ENCODE results near the gene UMOD.

UMOD gene

GRCh38 chr16:20291208-20292206 lies 61.0 kb downstream of the UMOD start:
- H3K4me3 ChIP-seq (ENCODE audit: low read depth, low read length) = no peak overlapping the region
- TF ChIP-seq CTCF (IDR thresholded peaks at IDR 0.05; ENCODE audit: borderline replicate concordance, insufficient read depth, low read depth, low read length) = no peak

GRCh38 chr16:20289571-20289970 lies 62.9 kb downstream of the UMOD start:
- TF ChIP-seq CTCF (IDR thresholded peaks at IDR 0.05; ENCODE audit: borderline replicate concordance, insufficient read depth, low read depth, low read length) = no peak
- H3K4me3 ChIP-seq (ENCODE audit: low read depth, low read length) = no peak overlapping the region

DNA sequence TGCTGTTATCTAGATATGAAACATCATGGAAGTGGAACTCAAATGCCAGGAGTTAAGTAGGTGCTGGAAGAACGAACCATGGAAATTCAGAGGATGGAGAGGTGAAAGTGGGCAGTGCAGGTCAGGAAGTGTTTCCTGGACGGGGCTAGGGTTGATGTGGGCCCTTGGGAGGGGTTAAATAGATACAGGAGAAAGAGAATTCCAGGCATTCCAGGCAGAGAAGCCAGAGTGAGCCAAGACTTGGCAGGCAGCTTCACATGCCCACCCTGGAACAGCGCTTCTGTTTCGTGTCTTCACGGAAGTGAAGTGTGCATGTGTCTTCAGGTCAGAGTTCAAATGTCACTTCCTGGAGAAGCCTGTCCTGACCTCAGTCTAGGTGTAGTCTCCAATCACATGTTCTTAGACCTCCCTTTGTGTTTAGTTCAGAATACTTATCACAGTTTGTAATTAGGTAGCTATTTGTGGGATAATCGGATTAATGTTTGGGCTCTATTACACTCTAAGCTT lies 66.5 kb downstream of the UMOD start:
- TF ChIP-seq CTCF (IDR thresholded peaks at IDR 0.05; ENCODE audit: borderline replicate concordance, insufficient read depth, low read depth, low read length) = no peak
- no peak overlapping the region for H3K4me3 ChIP-seq (ENCODE audit: low read depth, low read length)
